Measurements from ENCODE around the gene KLHL6. TPM values are rescaled to one million over a fixed set of nuclear protein-coding genes. Genes with fewer than 3 reads are reported as not detected.

The KLHL6 gene
- total RNA-seq, 1 donor from 2014 or later: 0.11 TPM

- Mint-ChIP-seq H3K4me1 (ENCODE audit: low read depth, unreplicated experiment) (peaks cover 17% of the 10 kb centered on the region), H3K9me3 (ENCODE audit: unreplicated experiment) (no peaks in the 10 kb centered on the region), H3K27ac (ENCODE audit: unreplicated experiment) (peak overlapping the region; percentile 27), H3K27me3 (ENCODE audit: low read depth, unreplicated experiment) (peaks cover 2% of the 10 kb centered on the region), H3K36me3 (ENCODE audit: low read depth, unreplicated experiment) (no peaks in the 10 kb centered on the region), H3K4me3 (ENCODE audit: unreplicated experiment) (no peak overlapping the region)
- Histone ChIP-seq H3K4me2 (ENCODE audit: low read length) (peak overlapping the region; percentile 20), H2AFZ (ENCODE audit: low read depth, low read length) (no peak overlapping the region), H3K27me3 (ENCODE audit: insufficient read depth, low read length) (no peaks in the 10 kb centered on the region), H3K4me1 (ENCODE audit: insufficient read depth, low read length) (peaks cover 5% of the 10 kb centered on the region), H3K9me3 (ENCODE audit: insufficient read depth, low read depth, low read length) (no peaks in the 10 kb centered on the region), H3K9ac (ENCODE audit: low read length) (no peak overlapping the region), H4K20me1 (ENCODE audit: insufficient read depth, low read length) (no peaks in the 10 kb centered on the region), H3K79me2 (ENCODE audit: insufficient read depth, low read length) (no peaks in the 10 kb centered on the region), H3K27ac (ENCODE audit: low read depth, low read length) (no peak overlapping the region), H3K4me3 (ENCODE audit: insufficient read depth, low read depth, low read length) (no peak overlapping the region), H3K36me3 (ENCODE audit: insufficient read depth, low read length) (no peaks in the 10 kb centered on the region)
- FAIRE-seq (no peak), DNase-seq (ENCODE audit: low read depth) (peak; percentile 26)
- TF ChIP-seq EZH2 (IDR thresholded peaks at IDR 0.05; ENCODE audit: insufficient read depth, low read length) (no peak), CTCF (IDR thresholded peaks at IDR 0.05; ENCODE audit: insufficient read depth, low read depth, low read length) (no peak)
Observed at GRCh38 chr3:183490653-183491052, 64.9 kb downstream of the KLHL6 start.

- no peak for DNase-seq (ENCODE audit: low read depth)
- no peak overlapping the region for H3K4me2 ChIP-seq (ENCODE audit: low read length)
- H3K79me2 ChIP-seq (ENCODE audit: insufficient read depth, low read length): no peaks in the 10 kb centered on the region
- H3K27me3 Mint-ChIP-seq (ENCODE audit: low read depth, unreplicated experiment): peaks cover 2% of the 10 kb centered on the region
- no peak overlapping the region for H3K9ac ChIP-seq (ENCODE audit: low read length)
- no peaks in the 10 kb centered on the region for H3K36me3 ChIP-seq (ENCODE audit: insufficient read depth, low read length)
- no peaks in the 10 kb centered on the region for H3K9me3 Mint-ChIP-seq (ENCODE audit: unreplicated experiment)
- H3K9me3 ChIP-seq (ENCODE audit: insufficient read depth, low read depth, low read length): no peaks in the 10 kb centered on the region
- H3K36me3 Mint-ChIP-seq (ENCODE audit: low read depth, unreplicated experiment): no peaks in the 10 kb centered on the region
- H3K4me1 Mint-ChIP-seq (ENCODE audit: low read depth, unreplicated experiment): peaks cover 17% of the 10 kb centered on the region
- H2AFZ ChIP-seq (ENCODE audit: low read depth, low read length): no peak overlapping the region
- H3K4me3 ChIP-seq (ENCODE audit: insufficient read depth, low read depth, low read length): no peak overlapping the region
- no peaks in the 10 kb centered on the region for H4K20me1 ChIP-seq (ENCODE audit: insufficient read depth, low read length)
- H3K27ac ChIP-seq (ENCODE audit: low read depth, low read length): no peak overlapping the region
- no peak overlapping the region for H3K4me3 Mint-ChIP-seq (ENCODE audit: unreplicated experiment)
- TF ChIP-seq EZH2 (IDR thresholded peaks at IDR 0.05; ENCODE audit: insufficient read depth, low read length): no peak
- TF ChIP-seq CTCF (IDR thresholded peaks at IDR 0.05; ENCODE audit: insufficient read depth, low read depth, low read length): no peak
- FAIRE-seq: no peak
- peaks cover 5% of the 10 kb centered on the region for H3K4me1 ChIP-seq (ENCODE audit: insufficient read depth, low read length)
- H3K27me3 ChIP-seq (ENCODE audit: insufficient read depth, low read length): no peaks in the 10 kb centered on the region
- H3K27ac Mint-ChIP-seq (ENCODE audit: unreplicated experiment): no peak overlapping the region
Observed at GRCh38 chr3:183490211-183490601, 65.3 kb downstream of the KLHL6 start.

GRCh38 chr3:183489455-183490210 lies 65.9 kb downstream of the KLHL6 start:
- peaks cover 17% of the 10 kb centered on the region for H3K4me1 Mint-ChIP-seq (ENCODE audit: low read depth, unreplicated experiment)
- no peak for TF ChIP-seq EZH2 (IDR thresholded peaks at IDR 0.05; ENCODE audit: insufficient read depth, low read length)
- H3K9me3 Mint-ChIP-seq (ENCODE audit: unreplicated experiment): no peaks in the 10 kb centered on the region
- H2AFZ ChIP-seq (ENCODE audit: low read depth, low read length): no peak overlapping the region
- no peaks in the 10 kb centered on the region for H3K27me3 ChIP-seq (ENCODE audit: insufficient read depth, low read length)
- H3K27ac Mint-ChIP-seq (ENCODE audit: unreplicated experiment): no peak overlapping the region
- H3K4me3 ChIP-seq (ENCODE audit: insufficient read depth, low read depth, low read length): no peak overlapping the region
- no peaks in the 10 kb centered on the region for H3K9me3 ChIP-seq (ENCODE audit: insufficient read depth, low read depth, low read length)
- no peaks in the 10 kb centered on the region for H3K79me2 ChIP-seq (ENCODE audit: insufficient read depth, low read length)
- H3K27ac ChIP-seq (ENCODE audit: low read depth, low read length): no peak overlapping the region
- H3K4me3 Mint-ChIP-seq (ENCODE audit: unreplicated experiment): no peak overlapping the region
- DNase-seq (ENCODE audit: low read depth): peak; percentile 14
- no peaks in the 10 kb centered on the region for H3K36me3 Mint-ChIP-seq (ENCODE audit: low read depth, unreplicated experiment)
- H4K20me1 ChIP-seq (ENCODE audit: insufficient read depth, low read length): no peaks in the 10 kb centered on the region
- peaks cover 2% of the 10 kb centered on the region for H3K27me3 Mint-ChIP-seq (ENCODE audit: low read depth, unreplicated experiment)
- H3K9ac ChIP-seq (ENCODE audit: low read length): no peak overlapping the region
- H3K36me3 ChIP-seq (ENCODE audit: insufficient read depth, low read length): no peaks in the 10 kb centered on the region
- no peak overlapping the region for H3K4me2 ChIP-seq (ENCODE audit: low read length)
- no peak for FAIRE-seq
- peaks cover 5% of the 10 kb centered on the region for H3K4me1 ChIP-seq (ENCODE audit: insufficient read depth, low read length)

Data from astrocyte (in vitro differentiated cells and primary cell).